HTERT RPE-1 (cell line): ENCODE data around the gene AKNA.

Source experiments
- in situ Hi-C: fragments of 300-500 bp; cut with MboI; formaldehyde crosslinking; loops from 4 replicates; pipeline ENCODE4 v1.14.3; 2020; ENCODE audit warnings: low sequenced_read_pairs

Gene AKNA

GRCh38 chr9:114288193-114289091, 99.3 kb downstream of the AKNA start:
- in situ Hi-C loops = loop anchor here (25.0 kb wide), 1 partner anchor 201 kb away; the partner anchor contains the start of genes AMBP and KIF12

- in situ Hi-C loops = loop anchor here (25.0 kb wide), 1 partner anchor 200 kb away; the partner anchor contains the start of genes AMBP and KIF12
Observed at GRCh38 chr9:114287763-114288192, 100.0 kb downstream of the AKNA start.

DNA sequence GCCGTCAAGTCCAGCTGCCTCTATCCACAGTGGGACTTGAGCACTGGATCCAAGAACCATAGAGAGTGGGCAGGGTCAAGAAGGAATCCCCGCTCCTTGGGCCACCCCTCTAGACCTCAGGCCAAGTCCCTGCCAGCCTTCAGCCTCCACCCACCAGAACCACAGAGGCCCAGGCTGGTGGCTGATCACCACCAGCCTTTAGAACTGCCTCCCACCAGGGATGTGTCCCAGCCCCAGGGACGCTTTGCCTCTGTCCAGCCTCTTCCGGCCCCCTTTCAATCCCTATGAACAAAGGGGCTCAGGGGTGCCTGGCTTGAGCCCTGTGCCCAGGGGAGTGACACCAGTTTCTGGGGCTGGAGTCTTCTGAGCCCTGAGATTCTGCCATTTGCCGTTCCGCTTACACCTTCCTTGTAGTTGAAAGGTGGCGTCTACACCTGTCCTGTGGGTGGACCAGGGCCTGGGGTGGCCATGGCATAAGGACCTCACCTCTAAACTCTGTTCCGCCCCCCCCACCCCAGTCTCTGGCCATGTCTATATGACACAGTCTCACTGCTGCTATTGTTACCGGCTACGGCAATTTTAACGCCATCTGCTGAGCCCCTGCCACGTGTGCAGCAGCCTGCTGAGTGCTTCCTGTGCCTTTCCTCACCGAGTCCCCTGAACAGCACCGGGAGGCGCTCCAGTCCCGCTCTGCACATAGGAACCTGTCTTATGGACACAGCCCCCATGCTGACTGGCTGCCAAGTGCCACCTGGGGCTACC, 100.6 kb downstream of the AKNA start:
- in situ Hi-C loops = loop anchor here (25.0 kb wide), 1 partner anchor 200 kb away; the partner anchor contains the start of genes AMBP and KIF12

- in situ Hi-C loops = loop anchor here (25.0 kb wide), 1 partner anchor 199 kb away; the partner anchor contains the start of genes AMBP and KIF12
Observed at GRCh38 chr9:114286146-114286679, 101.6 kb downstream of the AKNA start.

- in situ Hi-C loops = loop anchor here (25.0 kb wide), 1 partner anchor 198 kb away; the partner anchor contains the start of genes AMBP and KIF12
Observed at GRCh38 chr9:114285166-114285867, 102.5 kb downstream of the AKNA start.

DNA sequence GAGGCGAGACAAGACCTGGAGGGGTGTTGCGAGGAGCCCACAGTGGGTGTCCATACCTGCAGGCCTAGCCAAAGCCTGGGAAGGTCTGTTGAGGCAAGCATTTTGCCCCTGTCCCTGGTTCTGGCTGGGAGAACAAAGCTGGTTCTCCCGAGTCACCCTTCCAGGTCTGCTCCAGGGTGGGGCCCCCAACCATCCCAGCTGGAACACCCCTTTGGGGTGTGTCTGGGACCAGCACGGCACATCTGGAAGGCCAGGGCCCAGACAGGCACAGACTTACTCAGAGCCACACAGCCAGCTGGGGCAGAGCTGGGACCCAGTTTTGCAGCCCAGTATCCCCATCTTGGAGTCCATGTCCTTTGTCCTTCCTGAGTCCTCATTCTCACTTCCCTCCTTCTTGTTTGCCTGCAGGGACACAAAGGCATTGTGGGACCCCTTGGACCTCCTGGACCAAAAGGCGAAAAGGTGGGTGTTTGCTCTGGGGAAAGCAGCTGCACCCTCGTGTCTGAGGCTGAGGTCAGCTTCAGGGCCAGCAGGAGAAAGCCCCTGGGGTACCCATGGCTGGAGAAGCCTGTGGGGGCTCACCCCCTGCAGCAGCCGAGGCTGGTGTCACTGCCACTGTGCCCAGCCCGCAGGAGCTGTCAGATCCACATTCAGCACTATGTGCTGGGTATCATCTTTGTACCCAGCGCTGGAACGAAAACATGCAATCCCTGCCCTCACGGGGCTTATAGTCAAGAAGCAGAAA, 103.3 kb downstream of the AKNA start:
- in situ Hi-C loops = loop anchor here (25.0 kb wide), 1 partner anchor 197 kb away; the partner anchor contains the start of genes AMBP and KIF12
